Activated CD4-positive, CD25-positive, alpha-beta regulatory T cell (primary cell): Measurements from ENCODE around the gene SEMA3A.
"Not testable (repeated sequence)": the region's sequence is repeated elsewhere in the genome, so short reads cannot be mapped to it uniquely, and the experiment has no call there.

Source experiments
- DNase-seq, 4 experiments: peaks; one replicate each; lab custom pipeline; 2025; lab: John Stamatoyannopoulos, UW

The SEMA3A gene

GRCh38 chr7:84194484-84195271, at the start of gene SEMA3A:
TSS of gene SEMA3A (minus strand) at chr7:84194789. CDS start at chr7:84194586, 203 bp downstream.
- DNase-seq, result no peak

DNA sequence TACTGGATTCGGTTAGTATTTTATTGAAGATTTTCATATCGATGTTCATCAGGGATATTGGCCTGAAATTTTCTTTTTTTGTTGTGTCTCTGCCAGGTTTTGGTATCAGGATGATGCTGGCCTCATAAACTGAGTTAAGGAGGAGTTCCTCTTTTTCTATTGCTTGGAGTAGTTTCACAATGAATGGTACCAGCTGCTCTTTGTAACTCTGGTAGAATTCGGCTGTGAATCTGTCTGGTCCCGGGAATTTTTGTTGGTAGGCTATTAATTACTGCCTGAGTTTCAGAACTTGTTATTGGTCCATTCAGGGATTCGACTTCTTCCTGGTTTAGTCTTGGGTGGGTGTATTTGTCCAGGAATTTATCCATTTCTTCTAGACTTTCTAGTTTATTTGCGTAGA, 48.4 kb upstream of the SEMA3A start:
- not testable (repeated sequence) for DNase-seq

GRCh38 chr7:84238596-84238995, 44.0 kb upstream of the SEMA3A start:
- no peak for DNase-seq

DNA sequence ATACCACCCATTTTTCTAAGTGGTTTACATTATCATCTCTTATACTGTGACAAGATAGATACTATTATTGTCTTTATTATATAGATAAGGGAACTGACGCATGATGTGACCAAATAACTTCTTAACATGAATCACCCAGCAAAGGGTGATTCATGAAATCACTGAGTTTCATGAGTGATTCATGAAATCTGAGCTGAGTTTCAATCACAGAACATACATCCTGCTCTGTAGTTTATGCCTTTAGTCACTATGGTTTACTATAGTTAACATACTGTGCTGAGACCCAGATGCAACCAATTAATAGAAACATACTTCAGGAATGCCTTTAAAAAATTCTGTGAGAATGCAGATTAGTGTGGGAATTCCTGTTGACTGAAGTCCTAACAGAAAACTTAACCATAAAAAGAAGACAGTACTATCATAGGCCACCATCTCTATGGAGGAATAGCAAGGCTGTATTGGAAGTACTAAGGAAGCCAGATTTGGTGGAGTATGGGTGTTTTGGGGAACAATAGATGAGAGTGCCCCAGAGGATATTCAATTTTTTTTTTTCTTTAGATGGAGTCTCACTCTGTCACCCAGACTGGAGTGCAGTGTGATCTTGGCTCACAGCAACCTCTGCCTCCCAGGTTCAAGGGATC, 43.1 kb upstream of the SEMA3A start:
- DNase-seq, result no peak

GRCh38 chr7:84236398-84236797, 41.8 kb upstream of the SEMA3A start:
- DNase-seq, result no peak

DNA sequence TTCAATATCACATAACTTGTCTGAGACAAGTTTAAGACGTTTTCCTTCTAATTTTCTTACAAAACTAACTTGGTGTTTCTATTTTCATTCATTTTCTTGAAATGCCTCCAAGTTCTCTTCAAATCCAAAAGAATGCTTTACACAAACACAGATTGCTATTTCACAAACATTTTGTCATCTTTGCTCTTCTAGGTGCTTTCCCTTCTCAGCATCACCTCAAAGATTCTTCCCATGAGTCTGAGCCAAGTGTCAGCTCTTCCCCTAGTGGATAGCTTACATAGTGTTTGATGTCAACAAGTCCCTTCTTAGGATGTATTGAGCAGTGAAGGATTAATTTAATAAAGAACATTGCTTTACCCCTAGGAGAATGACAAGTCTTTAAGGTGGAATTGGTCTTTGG, 38.1 kb upstream of the SEMA3A start:
- DNase-seq, result no peak

DNA sequence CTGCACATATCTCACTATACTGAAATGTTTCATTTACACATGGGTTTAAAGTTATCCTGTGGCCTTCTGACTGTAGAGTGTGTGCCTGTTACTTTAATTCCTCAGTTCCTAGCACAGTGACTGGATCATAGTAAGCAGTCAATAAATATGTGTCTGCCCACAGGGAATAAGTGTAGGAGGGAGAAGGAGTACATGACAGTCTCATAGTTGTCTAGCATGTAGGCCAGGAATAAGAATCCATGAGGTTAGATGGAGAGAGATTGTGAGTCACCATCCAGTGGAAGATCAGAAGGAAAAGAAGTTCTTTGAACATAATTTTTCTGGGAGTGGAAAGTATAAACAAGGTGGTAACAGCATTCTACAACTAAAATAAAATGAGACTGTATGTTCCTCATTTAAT, 36.6 kb upstream of the SEMA3A start:
- DNase-seq, result no peak

DNA sequence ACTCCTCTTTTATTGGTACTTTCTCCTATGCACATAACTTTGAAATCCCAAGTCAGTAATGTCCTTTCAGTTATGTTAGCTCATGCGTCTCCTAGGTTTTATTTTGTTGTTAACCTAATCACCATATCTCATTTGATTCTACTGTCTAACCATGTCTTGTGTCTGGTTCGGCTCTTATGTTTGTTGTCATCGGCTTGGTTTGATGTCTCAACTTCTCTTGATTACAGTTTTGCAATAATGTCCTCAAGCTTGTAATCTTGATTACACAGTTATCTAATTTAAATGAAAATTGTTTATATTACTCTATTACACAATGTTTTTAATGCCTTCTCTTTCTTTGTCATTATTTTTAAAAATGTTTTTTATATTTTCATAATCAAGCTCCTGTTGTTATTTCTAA, 35.9 kb upstream of the SEMA3A start:
- DNase-seq, result no peak

DNA sequence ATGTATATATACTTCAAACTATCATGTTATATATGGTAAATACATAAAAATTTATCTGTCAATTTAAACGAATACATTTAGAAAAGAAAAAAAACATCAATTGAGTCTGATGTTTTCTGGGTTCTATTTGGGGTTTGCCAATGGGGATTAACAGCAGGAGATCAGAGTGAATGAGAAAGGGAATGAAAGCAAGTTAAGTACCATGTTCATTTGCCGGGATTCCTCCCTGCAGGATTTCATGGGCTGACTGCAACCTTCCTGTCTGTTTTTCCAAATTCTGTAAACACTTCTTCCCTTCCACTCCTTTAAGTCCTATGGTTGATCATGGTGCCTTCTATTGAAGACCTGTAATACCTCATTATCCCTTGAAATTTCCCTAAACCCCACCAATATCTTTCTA, 33.9 kb upstream of the SEMA3A start:
- no peak for DNase-seq

GRCh38 chr7:84226759-84227158, 32.2 kb upstream of the SEMA3A start:
- no peak for DNase-seq

DNA sequence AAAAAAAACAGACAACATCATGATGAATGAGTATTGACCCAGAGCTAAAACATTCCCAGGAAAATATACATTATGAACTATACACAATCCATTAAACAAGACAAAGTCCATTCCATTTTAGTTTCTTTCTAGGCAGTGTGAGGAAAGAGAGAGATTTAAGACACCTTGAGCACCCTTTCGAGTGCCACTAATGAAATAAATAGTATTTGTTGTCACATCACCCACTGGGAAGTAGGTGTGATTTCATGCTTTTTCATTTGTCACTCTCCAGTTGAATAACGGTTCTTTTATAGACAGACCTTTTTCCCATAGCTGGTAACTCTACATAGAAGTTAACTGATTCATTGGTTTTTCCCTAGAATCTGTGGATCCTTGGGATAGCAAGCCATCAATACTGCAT, 29.9 kb upstream of the SEMA3A start:
- no peak for DNase-seq

GRCh38 chr7:84219310-84219709, 24.7 kb upstream of the SEMA3A start:
- DNase-seq, result no peak

- DNase-seq, result no peak
Observed at GRCh38 chr7:84218681-84219080, 24.1 kb upstream of the SEMA3A start.

- no peak for DNase-seq
Observed at GRCh38 chr7:84216472-84216871, 21.9 kb upstream of the SEMA3A start.

GRCh38 chr7:84214757-84215156, 20.2 kb upstream of the SEMA3A start:
- not testable (repeated sequence) for DNase-seq

DNA sequence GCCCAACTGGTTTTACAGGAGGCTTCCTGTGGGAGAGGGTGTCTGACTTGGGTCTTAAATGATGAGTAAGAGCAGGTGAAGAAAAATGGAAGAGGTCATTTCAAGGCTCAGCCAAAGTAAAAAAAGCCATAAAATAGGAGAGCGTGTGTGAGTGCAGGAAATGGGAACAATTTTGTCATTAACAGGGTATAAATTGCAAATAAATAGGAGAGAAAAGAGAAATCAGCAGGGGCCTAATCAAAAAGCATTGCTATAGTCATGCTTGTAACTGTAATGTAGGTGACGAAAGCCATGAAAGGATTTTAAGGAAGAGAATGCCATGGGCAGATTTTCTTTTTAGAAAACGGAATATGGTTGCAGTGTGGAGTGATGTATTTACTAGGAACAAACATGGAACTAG, 15.7 kb upstream of the SEMA3A start:
- DNase-seq, result no peak

GRCh38 chr7:84209006-84209405, 14.4 kb upstream of the SEMA3A start:
- DNase-seq, result no peak

DNA sequence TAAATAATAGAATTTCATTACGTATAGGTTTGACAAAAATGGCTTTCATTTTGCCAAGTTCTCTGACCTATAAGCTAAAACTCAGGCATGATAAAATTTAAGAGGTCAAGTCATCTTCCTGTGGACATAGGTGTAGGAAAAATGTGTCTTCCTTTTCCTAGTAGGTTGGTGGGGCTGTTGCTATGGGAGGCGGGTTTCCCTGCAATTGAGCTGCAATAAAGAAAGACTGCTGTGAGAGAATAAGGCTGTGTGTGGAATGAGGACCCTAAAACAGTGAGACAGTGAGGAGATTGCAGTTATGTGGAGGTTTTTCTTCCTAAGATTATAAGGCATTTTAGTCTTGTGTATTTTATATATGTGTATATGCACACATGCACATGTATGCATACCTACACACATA, 13.0 kb upstream of the SEMA3A start:
- DNase-seq, result no peak

- DNase-seq, result no peak
Observed at GRCh38 chr7:84207025-84207424, 12.4 kb upstream of the SEMA3A start.

DNA sequence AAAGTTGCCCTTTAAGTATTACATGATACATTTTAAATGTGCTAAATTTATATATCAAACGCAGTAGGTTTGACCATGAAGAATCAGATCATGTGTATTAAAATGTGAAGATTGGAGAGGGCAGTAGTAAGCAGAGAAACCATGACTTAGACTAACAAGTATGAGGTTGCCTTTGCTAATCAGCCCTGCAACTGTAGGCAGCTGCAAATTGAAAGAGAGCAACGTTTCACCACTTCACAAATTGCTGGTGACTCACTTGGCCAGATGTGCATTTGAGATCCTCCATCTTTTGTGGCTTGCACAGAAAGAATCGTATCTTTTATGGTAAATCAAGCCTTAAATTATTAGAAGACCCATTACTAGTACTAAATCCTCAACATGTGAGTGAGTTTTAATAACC, 10.1 kb upstream of the SEMA3A start:
- no peak for DNase-seq

DNA sequence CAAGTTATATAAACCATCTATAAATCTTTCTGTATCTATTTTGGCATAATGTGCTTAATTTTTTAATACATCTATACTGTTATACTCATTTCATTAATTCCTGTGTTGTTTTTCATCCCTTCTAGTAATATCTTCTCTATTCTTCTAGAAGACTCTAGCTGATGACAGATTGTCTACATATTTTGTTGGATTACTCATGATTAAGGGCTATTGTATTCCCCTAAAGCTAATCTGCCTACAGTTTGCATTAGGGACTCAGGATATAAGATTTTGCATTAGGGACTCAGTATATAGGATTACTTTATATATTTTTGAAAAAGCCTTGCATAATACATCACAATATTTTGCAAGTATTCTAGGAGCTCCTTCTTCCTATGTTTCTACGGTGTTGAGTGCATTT, 8.3 kb upstream of the SEMA3A start:
- no peak for DNase-seq

DNA sequence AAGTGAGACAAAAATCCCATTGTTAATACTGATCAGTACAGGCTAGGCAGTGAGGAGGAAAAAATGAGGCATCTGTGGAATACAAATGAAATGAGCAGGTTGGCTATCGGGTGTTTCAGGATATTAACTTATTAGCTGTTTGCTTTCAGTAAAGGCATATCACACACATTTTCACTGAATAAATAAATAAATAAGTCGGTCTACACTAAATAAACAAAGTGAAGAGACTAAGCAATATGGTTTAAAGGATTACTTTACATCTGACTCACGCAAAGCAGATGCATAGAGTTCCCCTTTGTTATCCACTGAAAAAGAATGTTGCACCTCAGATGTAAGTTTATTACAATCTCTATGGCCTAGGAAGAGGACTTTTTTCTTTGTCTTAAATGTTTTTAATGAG, 6.3 kb upstream of the SEMA3A start:
- DNase-seq, result no peak

DNA sequence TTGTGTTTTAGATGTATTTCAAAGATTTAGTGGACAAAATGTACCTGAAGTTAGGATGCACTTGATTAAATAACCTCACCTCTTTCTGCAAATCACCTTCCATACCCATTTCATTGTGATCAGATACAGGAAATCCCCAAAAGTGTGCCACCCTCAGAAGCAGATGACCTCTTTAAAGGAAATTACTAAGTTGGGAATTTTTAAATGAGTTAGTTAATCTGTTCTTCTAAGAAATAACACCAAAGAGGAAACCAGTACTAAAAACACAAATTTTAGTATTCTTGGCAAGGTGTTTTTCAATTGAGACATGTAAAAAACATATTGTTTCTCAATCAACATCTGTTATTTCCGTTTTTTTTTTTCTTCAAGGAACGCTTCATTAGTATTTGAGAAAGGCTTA, 4.6 kb upstream of the SEMA3A start:
- DNase-seq, result no peak

DNA sequence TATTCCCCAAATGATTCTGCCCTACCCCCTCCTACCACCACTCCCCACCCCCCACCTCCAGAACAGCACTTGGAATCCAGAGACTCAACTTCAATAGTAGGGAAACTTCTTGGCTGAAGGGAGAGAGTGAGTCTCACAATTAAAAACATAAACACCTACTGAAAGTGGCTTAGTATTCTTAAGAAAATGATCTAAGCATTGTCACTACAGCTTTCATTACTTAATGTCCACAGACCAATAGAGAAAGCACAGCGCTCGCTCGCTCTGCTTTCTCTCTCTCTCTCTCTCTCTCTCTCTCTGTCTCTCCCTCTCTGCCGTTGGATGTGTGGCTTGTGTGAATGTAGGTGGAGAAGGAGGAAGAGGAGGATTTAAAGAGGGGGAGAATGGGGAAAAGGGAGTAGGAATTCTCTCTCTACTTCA, 1.5 kb upstream of the SEMA3A start:
- DNase-seq, result no peak
